Measurements from ENCODE around the gene WNT10A.
"Not testable (repeated sequence)": the region's sequence is repeated elsewhere in the genome, so short reads cannot be mapped to it uniquely, and the experiment has no call there.

Gene WNT10A

DNA sequence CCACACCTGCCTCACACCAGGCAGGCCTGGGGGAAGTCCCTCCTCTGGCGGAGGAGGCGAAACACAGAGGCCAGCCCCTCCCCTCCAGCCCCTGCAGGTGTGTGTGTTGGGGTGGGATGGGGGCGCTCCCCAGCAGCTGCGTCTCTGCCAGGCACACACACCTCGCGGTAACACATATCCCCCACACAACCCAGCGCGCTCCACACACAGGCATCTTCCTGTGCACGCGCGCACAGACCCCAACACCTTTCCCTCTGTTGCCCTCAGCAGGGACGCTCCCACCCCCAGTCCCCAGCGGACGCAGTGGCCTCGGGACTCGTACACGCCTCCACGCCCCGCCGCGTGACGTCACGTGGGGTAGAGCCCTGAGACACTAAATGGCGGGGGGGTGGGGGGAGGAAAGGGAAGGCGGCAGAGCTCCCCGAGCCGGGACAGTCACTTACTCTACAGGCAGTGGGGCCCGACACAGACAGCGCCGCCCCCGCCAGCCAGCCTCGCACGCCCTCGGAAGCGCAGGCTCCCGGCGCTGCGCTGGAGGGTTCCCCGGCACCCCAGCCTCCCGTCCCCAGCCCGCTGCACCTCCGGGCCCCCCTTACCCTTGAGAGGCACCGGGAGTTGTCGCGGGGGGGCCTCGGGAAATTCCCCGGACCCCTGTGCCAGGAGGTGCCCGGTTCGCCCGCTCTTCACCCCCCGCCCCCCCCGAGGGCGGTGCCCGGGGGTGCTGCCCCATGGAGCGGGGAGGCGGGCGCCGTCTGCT, at the start of gene WNT10A:
TSS of gene WNT10A (plus strand) at position 751 of the 757 bp plus-strand sequence. CDS start 144 bp downstream, outside the sequence.
- no peak for DNase-seq

GRCh38 chr2:218831378-218831990, 49.2 kb upstream of the WNT10A start, which contains the start of gene PRKAG3:
Gene PRKAG3, minus strand, starts transcription at chr2:218831803.
- no peak for DNase-seq

- DNase-seq, result no peak
These were observed 48.6 kb upstream of the WNT10A start for GRCh38 chr2:218832081-218832480.

DNA sequence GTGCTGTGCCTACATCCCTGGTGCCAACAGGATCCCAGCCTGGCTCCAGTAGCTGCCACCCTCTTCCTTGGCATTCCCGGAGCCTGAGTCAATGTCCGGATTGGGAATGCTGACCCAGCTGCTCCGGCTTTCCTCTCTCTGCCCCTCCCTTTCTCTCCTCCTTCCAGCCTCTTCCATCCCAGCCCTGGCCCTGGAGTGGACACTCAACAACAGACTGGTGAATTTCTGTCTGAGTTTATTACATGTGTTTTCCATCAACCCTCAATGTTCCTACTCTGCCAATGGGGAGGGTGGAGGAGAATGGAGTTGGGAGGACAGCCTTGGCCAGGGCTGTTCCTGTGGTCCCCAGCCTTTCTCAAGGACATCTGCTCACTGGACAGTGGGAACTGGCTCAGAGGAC, 48.1 kb upstream of the WNT10A start:
- no peak for DNase-seq

- DNase-seq, result no peak
These were observed 47.5 kb upstream of the WNT10A start for GRCh38 chr2:218833023-218833609.

- DNase-seq, result no peak
These were observed 46.0 kb upstream of the WNT10A start for GRCh38 chr2:218834685-218835084.

GRCh38 chr2:218837495-218837894, 43.2 kb upstream of the WNT10A start:
- no peak for DNase-seq

- no peak for DNase-seq
These were observed 41.2 kb upstream of the WNT10A start for GRCh38 chr2:218839430-218839829.

DNA sequence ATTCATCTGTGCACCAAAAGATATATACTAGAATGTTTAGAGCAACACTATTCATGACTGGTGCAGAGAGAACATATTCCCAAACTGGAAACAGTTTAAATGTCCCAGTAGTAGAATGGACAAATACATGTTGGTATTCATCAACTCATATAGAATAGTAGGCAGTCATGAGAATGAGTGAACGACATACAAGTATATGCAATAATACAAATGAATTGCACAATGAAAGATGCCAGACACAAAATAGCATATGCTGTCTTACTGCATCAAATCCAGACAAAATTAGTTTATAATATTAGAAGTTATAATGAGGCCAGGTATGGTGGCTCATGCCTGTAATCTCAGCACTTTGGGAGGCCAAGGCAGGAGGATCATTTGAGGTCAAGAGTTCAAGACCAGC, 40.8 kb upstream of the WNT10A start:
- DNase-seq, result no peak

- DNase-seq, result not testable (repeated sequence)
These were observed 36.3 kb upstream of the WNT10A start for GRCh38 chr2:218844334-218844733.

GRCh38 chr2:218846963-218847362, 33.7 kb upstream of the WNT10A start:
- not testable (repeated sequence) for DNase-seq

- no peak for DNase-seq
These were observed 30.9 kb upstream of the WNT10A start for GRCh38 chr2:218849721-218850120.

GRCh38 chr2:218850796-218851195, 29.9 kb upstream of the WNT10A start:
- DNase-seq, result no peak

- DNase-seq, result no peak
These were observed 29.4 kb upstream of the WNT10A start for GRCh38 chr2:218851286-218851685.

GRCh38 chr2:218852911-218853667, 27.6 kb upstream of the WNT10A start:
- DNase-seq, result peak; percentile 62

DNA sequence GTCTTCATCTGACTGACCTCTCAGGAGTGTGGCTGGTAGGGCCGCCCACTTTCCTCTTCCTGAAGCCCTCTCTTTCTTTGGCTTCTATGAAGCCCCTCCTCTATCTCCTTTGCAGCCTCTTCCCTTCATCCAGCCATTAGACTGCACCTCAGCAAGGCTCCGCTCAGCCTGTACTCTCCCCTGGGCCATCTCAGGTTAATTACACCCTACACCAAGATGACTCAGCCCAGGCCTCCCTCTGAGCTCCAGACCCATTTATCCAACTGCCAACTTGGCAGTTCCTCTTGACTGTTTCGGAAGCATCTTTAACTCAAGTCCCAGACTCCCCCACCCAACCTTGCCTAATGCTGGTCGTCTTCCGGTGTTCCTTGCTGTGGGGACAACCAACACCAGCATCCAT, 26.9 kb upstream of the WNT10A start:
- no peak for DNase-seq

DNA sequence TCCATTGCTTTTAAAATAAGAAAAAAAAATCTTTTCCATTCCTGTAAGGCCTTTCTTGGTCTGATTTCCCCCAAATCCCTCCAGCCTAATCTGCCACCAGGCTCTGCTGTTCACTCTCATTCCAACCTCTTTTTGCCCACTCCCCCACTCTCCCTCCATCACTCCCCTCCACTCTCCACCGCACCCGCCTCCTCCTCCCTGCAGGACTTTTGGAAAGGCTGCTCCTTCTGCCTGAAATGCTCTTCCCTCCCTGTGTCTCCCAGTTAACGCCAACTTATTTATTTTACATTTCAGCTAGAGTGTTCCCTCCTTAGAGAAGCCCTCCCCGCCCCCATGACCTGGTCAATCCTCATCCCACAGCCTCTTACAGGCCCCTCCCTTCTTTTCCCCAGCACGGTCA, 25.8 kb upstream of the WNT10A start:
- no peak for DNase-seq

DNA sequence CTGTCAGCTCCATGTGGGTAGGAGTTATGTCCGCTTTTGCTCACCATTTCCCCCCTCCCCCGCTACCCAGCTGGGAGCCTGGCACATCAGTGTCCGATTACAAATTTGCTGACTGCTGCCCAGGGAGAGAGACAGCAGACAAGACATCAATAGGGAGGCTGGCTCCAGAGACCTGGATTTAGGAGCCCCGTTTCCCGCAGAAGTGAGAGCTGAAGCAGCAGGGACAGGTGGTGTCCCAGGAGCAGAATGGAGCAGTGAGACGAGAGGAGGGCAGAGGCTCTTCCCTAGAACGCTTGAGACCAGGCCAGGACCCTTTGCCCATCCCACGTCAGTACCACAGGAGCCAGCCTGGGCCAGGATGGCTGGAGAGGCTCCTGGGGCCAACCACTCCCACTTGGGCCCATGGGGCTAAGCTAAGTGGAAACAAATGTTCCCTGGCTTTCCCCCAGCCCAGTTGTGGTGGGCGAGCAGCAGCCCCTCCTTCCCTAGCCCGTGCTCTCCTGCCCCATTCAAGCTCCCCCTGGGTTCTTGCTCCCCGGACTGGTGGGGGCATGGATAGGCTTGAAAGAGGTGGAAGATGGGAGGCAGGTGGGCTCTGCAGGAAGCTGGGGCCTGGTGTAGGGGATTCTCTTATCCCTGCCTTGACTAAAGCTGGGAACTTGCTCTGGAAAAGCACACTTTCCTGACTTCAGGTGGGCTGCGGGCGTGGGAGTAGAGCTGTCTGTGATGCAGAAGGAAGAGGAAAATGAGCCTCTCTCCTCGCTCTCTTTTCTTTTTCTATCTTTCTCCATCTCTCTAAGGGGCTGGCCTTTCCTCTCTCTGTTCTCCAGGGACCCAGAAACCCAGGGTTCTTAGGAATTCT, 25.1 kb upstream of the WNT10A start:
- DNase-seq, result no peak

GRCh38 chr2:218856167-218856895, 24.3 kb upstream of the WNT10A start:
- DNase-seq, result no peak

- no peak for DNase-seq
These were observed 23.8 kb upstream of the WNT10A start for GRCh38 chr2:218856896-218857243.

GRCh38 chr2:218857371-218858137, 23.1 kb upstream of the WNT10A start:
- no peak for DNase-seq
